ENCODE results near the gene RGS13.

The RGS13 gene

DNA sequence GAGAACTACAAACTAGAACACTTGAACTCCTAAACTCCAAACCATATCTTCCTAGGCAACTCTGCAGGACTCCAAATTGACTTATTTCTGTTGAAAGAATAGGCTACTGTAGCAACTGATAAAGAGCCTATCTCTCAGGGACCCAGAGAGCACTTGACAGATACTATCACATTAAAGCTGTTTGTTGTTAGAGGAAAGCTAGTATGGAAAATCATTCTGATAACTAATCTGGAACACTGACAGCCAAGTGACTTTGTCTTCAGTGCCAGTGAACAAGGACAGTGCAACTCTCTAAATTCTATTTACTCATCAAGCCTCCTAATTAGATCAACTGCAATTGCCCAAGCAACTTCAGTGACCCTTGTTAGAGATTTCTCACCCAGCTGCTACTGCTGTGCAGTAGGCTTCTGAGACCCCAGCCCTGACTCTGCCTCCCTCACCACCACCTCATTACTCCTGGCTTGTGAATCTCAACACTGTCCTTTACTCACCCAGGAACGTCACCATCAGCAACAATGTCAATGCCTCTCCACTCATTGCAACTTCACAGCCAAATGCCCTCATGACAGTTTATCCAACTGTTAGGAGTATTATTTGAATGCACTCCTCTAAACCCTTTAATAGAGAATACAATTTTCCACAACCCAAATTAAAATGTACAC, 7.4 kb upstream of the RGS13 start:
- no peak overlapping the region for H3K27ac ChIP-seq (ENCODE audit: low read depth, low read length)
- H3K4me3 ChIP-seq (ENCODE audit: low read depth, low read length), result no peak overlapping the region
- no peaks in the 10 kb centered on the region for H3K9me3 ChIP-seq (ENCODE audit: control insufficient read depth, insufficient read depth, low read length)
- H3K27me3 ChIP-seq (ENCODE audit: control insufficient read depth, insufficient read depth, low read length), result no peaks in the 10 kb centered on the region
- H3K9ac ChIP-seq (ENCODE audit: low read depth, low read length), result no peak overlapping the region
- peaks cover 6% of the 10 kb centered on the region; the same call in 1 of the 2 replicates for H3K4me1 ChIP-seq (ENCODE audit: control insufficient read depth, insufficient read depth, low read length)
- H3K36me3 ChIP-seq (ENCODE audit: control insufficient read depth, insufficient read depth, low read length), result no peaks in the 10 kb centered on the region

DNA sequence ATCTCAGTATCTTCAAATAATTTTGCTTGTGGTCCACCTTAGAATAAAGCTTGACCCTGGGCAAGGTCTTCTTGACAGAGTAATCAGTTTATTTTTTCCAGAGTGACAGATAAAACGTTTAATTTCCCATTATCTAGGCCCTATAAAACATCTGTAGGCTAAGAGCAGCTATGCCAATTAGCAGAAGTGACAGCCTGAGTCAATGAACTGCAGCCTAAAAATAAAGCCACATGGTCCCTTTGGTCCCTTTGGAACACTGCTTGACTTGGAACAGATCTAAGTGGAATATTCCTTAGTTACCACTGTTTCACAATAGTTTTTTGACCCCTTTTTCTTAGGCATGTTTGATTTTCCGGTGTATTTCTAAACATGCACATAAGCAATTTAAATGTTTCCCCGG, 6.3 kb upstream of the RGS13 start:
- Histone ChIP-seq H3K9ac (ENCODE audit: low read depth, low read length) (no peak overlapping the region), H3K36me3 (ENCODE audit: control insufficient read depth, insufficient read depth, low read length) (no peaks in the 10 kb centered on the region), H3K27ac (ENCODE audit: low read depth, low read length) (no peak overlapping the region), H3K4me3 (ENCODE audit: low read depth, low read length) (no peak overlapping the region), H3K9me3 (ENCODE audit: control insufficient read depth, insufficient read depth, low read length) (no peaks in the 10 kb centered on the region), H3K4me1 (ENCODE audit: control insufficient read depth, insufficient read depth, low read length) (peaks cover 6% of the 10 kb centered on the region; the same call in 1 of the 2 replicates), H3K27me3 (ENCODE audit: control insufficient read depth, insufficient read depth, low read length) (no peaks in the 10 kb centered on the region)

DNA sequence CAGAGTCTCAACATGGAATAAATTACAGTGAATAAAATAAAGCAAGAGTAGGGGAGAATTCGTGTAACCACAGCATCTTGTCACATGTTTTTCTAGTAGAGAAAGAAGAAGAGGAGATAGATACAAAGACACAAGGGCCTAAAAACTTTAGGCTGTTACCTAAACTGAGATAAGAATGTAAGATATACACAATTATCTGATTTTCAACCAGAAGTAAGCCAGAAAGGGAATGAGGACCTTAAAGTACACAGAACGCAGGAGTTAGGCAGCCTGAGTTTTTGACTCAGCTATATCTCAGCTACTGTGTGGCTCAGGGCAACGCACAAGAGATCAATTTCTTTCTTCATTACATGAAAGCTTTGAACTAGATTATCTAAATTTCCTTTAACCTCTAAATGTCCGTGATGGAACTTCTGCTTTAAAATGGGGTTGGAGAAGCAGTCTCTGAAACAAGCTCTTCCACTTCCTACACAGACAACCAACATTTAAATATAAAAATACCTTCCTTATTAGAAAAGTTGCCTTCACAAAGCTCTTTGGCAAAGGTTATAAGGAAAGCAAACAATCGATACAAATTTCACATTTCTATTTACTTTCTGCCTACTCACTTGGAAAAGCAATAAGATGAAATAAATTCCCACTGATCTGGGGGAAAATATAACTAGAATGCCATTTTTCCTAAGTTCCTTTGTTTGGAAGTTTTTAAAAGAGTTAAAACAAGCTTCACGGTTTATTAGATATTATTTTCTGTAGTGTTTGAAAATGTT, 5.2 kb upstream of the RGS13 start:
- Histone ChIP-seq H3K27ac (ENCODE audit: low read depth, low read length) (no peak overlapping the region), H3K9me3 (ENCODE audit: control insufficient read depth, insufficient read depth, low read length) (no peaks in the 10 kb centered on the region), H3K27me3 (ENCODE audit: control insufficient read depth, insufficient read depth, low read length) (no peaks in the 10 kb centered on the region), H3K4me1 (ENCODE audit: control insufficient read depth, insufficient read depth, low read length) (peaks cover 6% of the 10 kb centered on the region; the same call in 1 of the 2 replicates), H3K9ac (ENCODE audit: low read depth, low read length) (no peak overlapping the region), H3K36me3 (ENCODE audit: control insufficient read depth, insufficient read depth, low read length) (no peaks in the 10 kb centered on the region), H3K4me3 (ENCODE audit: low read depth, low read length) (no peak overlapping the region)

DNA sequence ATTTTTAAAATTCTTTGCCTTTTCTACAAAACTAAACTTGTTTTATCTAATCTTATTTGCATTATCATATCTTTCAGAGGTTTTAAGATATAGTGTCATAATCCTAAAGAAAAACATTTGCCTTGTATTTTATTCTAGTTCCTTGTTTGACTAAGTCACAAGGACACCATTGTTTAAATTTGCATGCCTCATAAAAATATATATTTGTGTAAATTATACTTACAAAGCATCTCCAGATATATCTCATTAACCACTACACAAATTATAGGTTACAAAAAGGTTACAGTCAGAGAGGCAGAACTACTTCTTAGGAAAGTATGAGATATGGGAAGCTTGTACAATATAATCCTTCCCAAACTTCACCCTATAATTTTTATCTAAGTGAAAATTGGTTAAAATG, 4.2 kb upstream of the RGS13 start:
- Histone ChIP-seq H3K27me3 (ENCODE audit: control insufficient read depth, insufficient read depth, low read length) (no peaks in the 10 kb centered on the region), H3K36me3 (ENCODE audit: control insufficient read depth, insufficient read depth, low read length) (no peaks in the 10 kb centered on the region), H3K4me3 (ENCODE audit: low read depth, low read length) (no peak overlapping the region), H3K9me3 (ENCODE audit: control insufficient read depth, insufficient read depth, low read length) (no peaks in the 10 kb centered on the region), H3K27ac (ENCODE audit: low read depth, low read length) (no peak overlapping the region), H3K9ac (ENCODE audit: low read depth, low read length) (no peak overlapping the region), H3K4me1 (ENCODE audit: control insufficient read depth, insufficient read depth, low read length) (peaks cover 6% of the 10 kb centered on the region; the same call in 1 of the 2 replicates)

DNA sequence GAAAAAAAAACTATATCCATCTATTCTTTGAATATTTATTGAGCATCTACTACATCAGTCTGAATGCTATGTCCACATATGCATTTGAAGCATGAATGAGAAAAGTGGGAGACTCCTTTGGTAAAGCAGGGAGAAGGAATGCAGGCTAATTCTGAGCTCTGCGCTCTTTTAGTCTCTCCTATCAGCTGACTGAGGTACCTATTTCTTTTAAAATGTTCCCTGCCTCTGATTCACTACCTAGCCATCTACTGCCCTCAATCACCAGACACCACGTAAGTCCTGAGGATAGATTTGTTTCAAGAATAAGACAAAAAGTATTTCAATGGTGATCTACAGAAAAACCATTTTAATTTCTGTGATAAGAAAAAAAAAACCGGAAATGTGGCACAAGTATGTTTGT, 3.8 kb upstream of the RGS13 start:
- H3K27me3 ChIP-seq (ENCODE audit: control insufficient read depth, insufficient read depth, low read length), result no peaks in the 10 kb centered on the region
- no peak overlapping the region for H3K4me3 ChIP-seq (ENCODE audit: low read depth, low read length)
- H3K36me3 ChIP-seq (ENCODE audit: control insufficient read depth, insufficient read depth, low read length), result no peaks in the 10 kb centered on the region
- H3K9ac ChIP-seq (ENCODE audit: low read depth, low read length), result no peak overlapping the region
- H3K9me3 ChIP-seq (ENCODE audit: control insufficient read depth, insufficient read depth, low read length), result no peaks in the 10 kb centered on the region
- H3K4me1 ChIP-seq (ENCODE audit: control insufficient read depth, insufficient read depth, low read length), result peaks cover 6% of the 10 kb centered on the region; the same call in 1 of the 2 replicates
- H3K27ac ChIP-seq (ENCODE audit: low read depth, low read length), result no peak overlapping the region

DNA sequence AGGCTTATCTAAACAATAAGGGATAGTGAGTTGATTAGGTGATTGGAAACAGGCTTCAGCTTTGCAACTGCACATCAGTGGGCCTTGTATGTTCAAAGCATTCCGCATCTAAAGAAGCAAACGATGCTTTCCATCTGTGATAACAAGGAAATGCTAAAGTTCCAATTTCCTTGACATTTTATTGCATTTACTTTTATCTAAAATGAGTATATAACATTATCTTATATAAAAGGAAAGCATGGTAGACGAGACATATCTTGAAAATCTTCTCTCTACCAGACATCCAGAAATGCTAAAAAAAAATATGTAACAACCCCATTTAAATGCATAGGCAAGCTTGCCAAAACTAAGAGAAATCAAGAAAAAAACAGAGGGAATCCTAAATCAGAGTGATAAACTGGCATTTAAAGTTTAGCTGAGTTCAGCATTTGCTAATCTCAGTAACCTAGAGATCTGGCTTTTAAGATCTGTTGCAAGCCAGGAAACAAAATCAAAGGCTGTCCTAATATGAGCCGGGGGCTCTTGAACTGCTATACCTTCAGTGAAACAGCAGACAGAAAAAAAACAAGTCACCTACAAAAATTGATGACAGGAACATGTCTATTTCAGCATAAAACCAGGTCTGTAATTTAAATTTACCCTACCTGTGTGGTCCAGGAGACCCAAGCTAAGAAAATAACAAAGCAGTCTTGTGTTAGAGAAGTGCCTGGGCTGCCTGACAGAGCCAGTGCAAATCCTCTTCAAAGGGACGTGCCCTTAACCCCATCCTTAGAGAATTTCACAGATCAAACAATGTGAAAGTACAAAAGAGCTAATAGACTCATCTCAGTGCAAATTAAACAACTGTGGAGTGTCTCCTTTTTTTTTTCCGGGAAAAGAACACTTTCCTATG, 3.1 kb upstream of the RGS13 start:
- H3K27ac ChIP-seq (ENCODE audit: low read depth, low read length), result peak overlapping the region; percentile 14
- no peaks in the 10 kb centered on the region for H3K27me3 ChIP-seq (ENCODE audit: control insufficient read depth, insufficient read depth, low read length)
- H3K36me3 ChIP-seq (ENCODE audit: control insufficient read depth, insufficient read depth, low read length), result no peaks in the 10 kb centered on the region
- H3K4me1 ChIP-seq (ENCODE audit: control insufficient read depth, insufficient read depth, low read length), result peaks cover 6% of the 10 kb centered on the region; the same call in 1 of the 2 replicates
- H3K9ac ChIP-seq (ENCODE audit: low read depth, low read length), result no peak overlapping the region
- no peak overlapping the region for H3K4me3 ChIP-seq (ENCODE audit: low read depth, low read length)
- no peaks in the 10 kb centered on the region for H3K9me3 ChIP-seq (ENCODE audit: control insufficient read depth, insufficient read depth, low read length)

DNA sequence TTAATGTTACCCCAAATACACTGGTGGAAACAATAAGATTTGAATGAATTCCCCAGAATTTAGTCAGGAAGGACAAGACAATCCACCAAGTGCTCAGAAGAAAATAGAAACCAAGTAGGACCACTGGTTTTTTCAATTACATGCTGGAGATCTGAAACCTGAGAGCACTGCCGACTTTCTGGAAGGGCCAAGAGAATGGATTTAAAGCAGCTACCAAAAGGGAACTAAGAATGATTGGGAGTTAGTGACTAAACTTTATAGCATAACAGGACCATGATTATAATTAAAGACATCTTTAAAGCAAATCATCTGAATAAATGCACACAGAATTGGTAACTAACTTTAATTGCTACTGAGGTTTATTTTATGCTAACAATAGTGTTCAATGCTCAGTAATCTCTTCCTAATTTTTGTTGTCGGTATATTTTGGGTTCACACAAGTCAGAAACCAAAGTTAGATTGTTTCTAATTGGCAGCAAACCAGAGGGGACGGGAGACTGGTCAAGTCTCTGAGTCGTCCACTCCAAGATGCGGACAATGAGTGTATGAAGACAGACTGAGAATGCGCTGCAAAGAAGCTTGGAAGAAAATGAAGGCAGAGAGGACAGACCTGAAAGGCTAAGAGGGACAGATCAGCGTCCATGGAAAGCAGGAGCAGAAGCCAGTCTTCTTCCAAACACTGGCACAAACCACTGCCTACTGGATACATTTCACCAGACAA, 2.3 kb upstream of the RGS13 start:
- peak overlapping the region; percentile 14 for H3K27ac ChIP-seq (ENCODE audit: low read depth, low read length)
- no peaks in the 10 kb centered on the region for H3K9me3 ChIP-seq (ENCODE audit: control insufficient read depth, insufficient read depth, low read length)
- H3K9ac ChIP-seq (ENCODE audit: low read depth, low read length), result no peak overlapping the region
- no peak overlapping the region for H3K4me3 ChIP-seq (ENCODE audit: low read depth, low read length)
- H3K27me3 ChIP-seq (ENCODE audit: control insufficient read depth, insufficient read depth, low read length), result no peaks in the 10 kb centered on the region
- H3K36me3 ChIP-seq (ENCODE audit: control insufficient read depth, insufficient read depth, low read length), result no peaks in the 10 kb centered on the region
- H3K4me1 ChIP-seq (ENCODE audit: control insufficient read depth, insufficient read depth, low read length), result peaks cover 6% of the 10 kb centered on the region; the same call in 1 of the 2 replicates

DNA sequence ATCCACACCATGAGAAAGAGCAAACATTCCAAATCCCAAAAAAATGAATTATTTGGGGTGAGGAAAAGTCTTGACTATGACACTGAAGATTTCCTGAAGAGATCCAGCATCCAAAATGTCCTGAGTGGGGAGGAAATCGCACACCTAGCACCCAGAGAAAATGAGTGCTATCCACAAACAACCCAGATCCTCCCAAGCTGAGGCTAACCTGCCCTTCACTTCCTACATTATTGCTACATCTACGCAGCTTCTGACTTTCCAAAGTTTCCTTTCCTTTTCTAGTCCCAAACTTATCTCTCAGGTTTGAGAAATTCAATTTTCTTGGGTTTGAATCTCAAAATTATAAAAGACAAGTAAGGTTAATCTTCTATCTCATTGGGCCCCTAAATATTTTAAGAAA, 906 bp upstream of the RGS13 start:
- no peaks in the 10 kb centered on the region for H3K36me3 ChIP-seq (ENCODE audit: control insufficient read depth, insufficient read depth, low read length)
- H3K9me3 ChIP-seq (ENCODE audit: control insufficient read depth, insufficient read depth, low read length), result no peaks in the 10 kb centered on the region
- no peaks in the 10 kb centered on the region for H3K27me3 ChIP-seq (ENCODE audit: control insufficient read depth, insufficient read depth, low read length)
- no peak overlapping the region for H3K4me3 ChIP-seq (ENCODE audit: low read depth, low read length)
- H3K4me1 ChIP-seq (ENCODE audit: control insufficient read depth, insufficient read depth, low read length), result peaks cover 6% of the 10 kb centered on the region; the same call in 1 of the 2 replicates
- H3K27ac ChIP-seq (ENCODE audit: low read depth, low read length), result no peak overlapping the region
- no peak overlapping the region for H3K9ac ChIP-seq (ENCODE audit: low read depth, low read length)

DNA sequence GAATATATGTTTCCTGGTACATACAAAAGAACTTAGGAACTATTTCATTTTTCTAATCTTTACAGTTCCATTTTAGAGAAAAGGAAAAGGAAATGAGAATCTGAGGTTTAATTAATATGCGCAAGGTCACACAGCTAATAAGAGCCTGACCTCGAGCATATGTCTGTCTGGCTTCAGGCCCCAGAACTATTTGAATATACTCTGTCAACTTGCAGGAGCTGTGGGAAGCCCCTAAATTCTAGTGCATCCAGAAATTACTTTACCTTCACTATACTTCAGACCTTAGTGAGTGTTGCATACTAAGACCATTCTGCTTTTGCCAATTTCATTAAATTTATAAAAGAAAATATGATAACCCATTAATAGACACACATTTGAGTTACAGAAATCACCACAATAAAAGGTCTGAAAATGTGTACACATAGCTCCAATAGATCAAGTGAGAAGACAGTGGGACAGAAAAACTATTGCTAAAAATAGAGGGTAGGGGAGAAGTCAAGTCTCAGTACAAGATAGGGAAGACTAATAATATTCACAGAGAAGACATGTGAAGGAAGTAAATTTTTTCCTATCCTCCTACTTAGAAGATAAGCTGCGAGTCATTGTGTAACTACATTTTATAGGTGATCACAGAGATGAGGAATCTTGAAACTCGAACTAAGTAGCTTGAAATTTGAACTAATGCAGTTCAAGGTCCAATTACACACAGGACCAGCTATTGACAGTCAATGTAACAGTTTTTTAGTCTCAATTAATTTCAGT, 3.8 kb downstream of the RGS13 start:
- Histone ChIP-seq H3K27me3 (ENCODE audit: control insufficient read depth, insufficient read depth, low read length) (no peaks in the 10 kb centered on the region), H3K4me1 (ENCODE audit: control insufficient read depth, insufficient read depth, low read length) (no peaks in the 10 kb centered on the region), H3K4me3 (ENCODE audit: low read depth, low read length) (no peak overlapping the region), H3K9ac (ENCODE audit: low read depth, low read length) (no peak overlapping the region), H3K9me3 (ENCODE audit: control insufficient read depth, insufficient read depth, low read length) (no peaks in the 10 kb centered on the region), H3K27ac (ENCODE audit: low read depth, low read length) (no peak overlapping the region), H3K36me3 (ENCODE audit: control insufficient read depth, insufficient read depth, low read length) (no peaks in the 10 kb centered on the region)

DNA sequence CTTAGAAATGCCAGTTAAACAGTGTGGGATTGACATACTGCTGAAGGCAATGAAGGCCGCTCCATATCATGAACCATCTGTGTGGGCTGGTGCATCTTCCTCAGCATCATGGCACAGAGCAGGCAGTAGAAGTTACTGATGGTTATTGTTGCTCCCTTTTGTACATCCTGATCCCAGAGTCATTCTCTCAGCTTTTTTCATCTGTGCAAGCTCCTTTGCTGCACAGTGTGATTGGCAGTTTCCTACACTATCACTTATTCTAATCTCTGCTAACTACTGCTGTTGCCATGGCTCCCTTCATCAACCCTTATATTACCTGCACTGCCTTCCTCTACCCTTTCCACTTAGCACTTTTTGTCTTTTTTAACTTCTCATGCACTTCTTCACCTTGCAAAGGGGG, 16.2 kb downstream of the RGS13 start:
- Histone ChIP-seq H3K9me3 (ENCODE audit: control insufficient read depth, insufficient read depth, low read length) (no peaks in the 10 kb centered on the region), H3K27me3 (ENCODE audit: control insufficient read depth, insufficient read depth, low read length) (no peaks in the 10 kb centered on the region), H3K4me1 (ENCODE audit: control insufficient read depth, insufficient read depth, low read length) (no peaks in the 10 kb centered on the region; the same call in 1 of the 2 replicates), H3K27ac (ENCODE audit: low read depth, low read length) (no peak overlapping the region), H3K9ac (ENCODE audit: low read depth, low read length) (no peak overlapping the region), H3K4me3 (ENCODE audit: low read depth, low read length) (no peak overlapping the region), H3K36me3 (ENCODE audit: control insufficient read depth, insufficient read depth, low read length) (no peaks in the 10 kb centered on the region)
